Smooth muscle cell of the brain vasculature (primary cell): ENCODE data around the gene NLE1.
A peak's percentile ranks its signal among the peaks of the same experiment; 100 is the strongest.
"Not testable (repeated sequence)": the region's sequence is repeated elsewhere in the genome, so short reads cannot be mapped to it uniquely, and the experiment has no call there.

Experiments
- DNase-seq: peaks from one replicate; pipeline ENCODE4 v3.0.0-alpha.2; 2012; ENCODE audit warnings: low read depth, low spot score

NLE1 gene

GRCh38 chr17:35141681-35142466 lies at the start of gene NLE1:
Gene NLE1 (minus strand): TSS chr17:35142303. CDS start chr17:35142275, 28 bp downstream.
- DNase-seq = peak; percentile 47

GRCh38 chr17:35191001-35191695 lies 49.0 kb upstream of the NLE1 start:
- DNase-seq = no peak

- DNase-seq = no peak
Measured at GRCh38 chr17:35189291-35189690, 47.2 kb upstream of the NLE1 start.

GRCh38 chr17:35188111-35188510 lies 46.0 kb upstream of the NLE1 start:
- DNase-seq = no peak

- no peak for DNase-seq
Measured at GRCh38 chr17:35187481-35187880, 45.4 kb upstream of the NLE1 start.

GRCh38 chr17:35185849-35186248 lies 43.7 kb upstream of the NLE1 start:
- no peak for DNase-seq

- DNase-seq = no peak
Measured at GRCh38 chr17:35184274-35184673, 42.2 kb upstream of the NLE1 start.

GRCh38 chr17:35183332-35183731 lies 41.2 kb upstream of the NLE1 start:
- DNase-seq = no peak

GRCh38 chr17:35179379-35179778 lies 37.3 kb upstream of the NLE1 start:
- not testable (repeated sequence) for DNase-seq

GRCh38 chr17:35176897-35177296 lies 34.8 kb upstream of the NLE1 start:
- DNase-seq = no peak

GRCh38 chr17:35175638-35176415 lies 33.7 kb upstream of the NLE1 start:
- no peak for DNase-seq

GRCh38 chr17:35174835-35175334 lies 32.8 kb upstream of the NLE1 start:
- DNase-seq = no peak

GRCh38 chr17:35172321-35172720 lies 30.2 kb upstream of the NLE1 start:
- DNase-seq = not testable (repeated sequence)

- DNase-seq = no peak
Measured at GRCh38 chr17:35171834-35172233, 29.7 kb upstream of the NLE1 start.

- DNase-seq = peak; percentile 3
Measured at GRCh38 chr17:35170968-35171771, 29.1 kb upstream of the NLE1 start.

GRCh38 chr17:35169835-35170363 lies 27.8 kb upstream of the NLE1 start:
- DNase-seq = no peak

- no peak for DNase-seq
Measured at GRCh38 chr17:35167666-35168065, 25.6 kb upstream of the NLE1 start.

- no peak for DNase-seq
Measured at GRCh38 chr17:35167046-35167445, 24.9 kb upstream of the NLE1 start.

GRCh38 chr17:35166526-35166925 lies 24.4 kb upstream of the NLE1 start:
- DNase-seq = no peak

GRCh38 chr17:35164716-35165115 lies 22.6 kb upstream of the NLE1 start:
- DNase-seq = no peak

GRCh38 chr17:35163886-35164285 lies 21.8 kb upstream of the NLE1 start:
- no peak for DNase-seq
